ENCODE results near the gene POU2AF1.
A peak's percentile ranks its signal among the peaks of the same experiment; 100 is the strongest.
"Not testable (repeated sequence)": the region's sequence is repeated elsewhere in the genome, so short reads cannot be mapped to it uniquely, and the experiment has no call there.

POU2AF1 gene

GRCh38 chr11:111320728-111321568, 58.1 kb downstream of the POU2AF1 start:
- DNase-seq (ENCODE audit: low spot score): no peak
- FAIRE-seq: no peak

DNA sequence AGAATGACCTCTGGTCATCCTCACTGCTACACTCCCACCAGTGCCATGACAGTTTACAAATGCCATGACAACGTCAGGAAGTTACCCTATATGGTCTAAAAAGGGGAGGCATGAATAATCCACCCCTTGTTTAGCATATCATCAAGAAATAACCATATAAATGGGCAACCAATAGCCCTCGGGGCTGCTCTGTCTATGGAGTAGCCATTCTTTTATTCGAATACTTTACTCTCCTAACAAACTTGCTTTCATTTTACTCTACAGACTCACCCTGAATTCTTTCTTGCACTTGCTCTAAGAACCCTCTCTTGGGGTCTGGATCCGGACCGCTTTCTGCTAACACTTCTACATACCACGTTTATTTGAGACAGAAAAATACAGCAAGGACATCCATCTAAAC, 58.9 kb downstream of the POU2AF1 start:
- DNase-seq (ENCODE audit: low spot score); FAIRE-seq: not testable (repeated sequence)

DNA sequence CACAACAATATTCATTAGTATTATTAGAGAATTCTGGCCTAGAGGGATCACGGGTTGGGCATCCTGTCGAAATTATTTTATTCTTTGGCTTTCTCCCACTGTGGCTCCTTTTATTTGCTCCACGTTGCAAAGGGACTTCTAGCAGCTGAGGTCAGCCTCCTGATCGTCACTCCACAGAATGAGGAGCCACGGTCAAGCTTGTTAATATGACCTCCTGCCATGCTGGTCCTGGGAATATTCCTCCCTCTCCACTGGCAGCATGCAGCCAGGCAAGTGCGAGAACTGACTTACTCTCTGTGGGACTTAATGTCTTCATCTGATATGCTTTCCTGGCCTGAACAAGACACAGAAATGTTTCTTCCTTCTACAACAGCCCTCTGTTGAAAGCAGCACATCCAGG, 59.8 kb downstream of the POU2AF1 start:
- peak; percentile 71 for FAIRE-seq

GRCh38 chr11:111312076-111312475, 67.0 kb downstream of the POU2AF1 start:
- DNase-seq (ENCODE audit: low spot score): no peak
- no peak for FAIRE-seq

More for the DNA sequence above, 59.8 kb downstream of the POU2AF1 start:
- no peak for DNase-seq (ENCODE audit: low spot score)

- FAIRE-seq (no peak), DNase-seq (ENCODE audit: low spot score) (no peak)
Observed at GRCh38 chr11:111310723-111311122, 68.4 kb downstream of the POU2AF1 start.

DNA sequence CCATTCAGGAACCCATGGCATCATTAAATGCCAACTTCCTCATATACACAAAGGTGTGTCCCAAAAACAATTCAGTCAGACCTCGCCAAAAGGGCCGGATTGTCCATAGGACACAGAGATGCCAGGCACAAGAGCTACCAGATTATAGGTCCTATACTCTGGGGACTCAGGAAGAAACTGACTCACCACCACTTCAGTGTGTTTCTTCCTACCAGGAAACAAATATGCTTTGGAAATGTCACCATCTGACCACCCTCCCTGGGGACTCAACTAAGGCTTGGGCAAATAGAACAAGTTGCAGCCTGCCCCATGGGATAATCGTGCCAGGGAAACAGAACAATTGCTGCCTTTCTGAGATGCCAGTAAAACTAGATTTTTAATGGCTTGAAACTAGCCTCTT, 69.0 kb downstream of the POU2AF1 start:
- no peak for DNase-seq (ENCODE audit: low spot score)
- no peak for FAIRE-seq

GRCh38 chr11:111309215-111309915, 69.7 kb downstream of the POU2AF1 start:
- DNase-seq (ENCODE audit: low spot score): no peak
- FAIRE-seq: no peak

DNA sequence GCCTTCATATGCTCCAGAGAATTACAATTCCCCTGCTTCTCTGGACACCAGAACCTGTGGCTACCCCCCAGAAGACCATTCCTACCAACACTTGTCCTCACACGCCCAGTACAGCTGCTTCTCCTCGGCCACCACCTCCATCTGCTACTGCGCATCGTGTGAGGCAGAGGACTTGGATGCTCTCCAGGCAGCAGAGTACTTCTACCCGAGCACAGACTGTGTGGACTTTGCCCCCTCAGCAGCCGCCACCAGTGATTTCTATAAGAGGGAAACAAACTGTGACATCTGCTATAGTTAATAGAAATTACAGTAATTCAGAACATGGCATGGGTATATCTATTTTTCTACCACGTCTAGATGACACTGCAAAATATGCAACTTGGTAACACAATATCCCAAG, 70.9 kb downstream of the POU2AF1 start:
- peak; percentile 27 for FAIRE-seq
- no peak for DNase-seq (ENCODE audit: low spot score)

- DNase-seq (ENCODE audit: low spot score) (no peak), FAIRE-seq (no peak)
Observed at GRCh38 chr11:111307472-111308108, 71.5 kb downstream of the POU2AF1 start.

DNA sequence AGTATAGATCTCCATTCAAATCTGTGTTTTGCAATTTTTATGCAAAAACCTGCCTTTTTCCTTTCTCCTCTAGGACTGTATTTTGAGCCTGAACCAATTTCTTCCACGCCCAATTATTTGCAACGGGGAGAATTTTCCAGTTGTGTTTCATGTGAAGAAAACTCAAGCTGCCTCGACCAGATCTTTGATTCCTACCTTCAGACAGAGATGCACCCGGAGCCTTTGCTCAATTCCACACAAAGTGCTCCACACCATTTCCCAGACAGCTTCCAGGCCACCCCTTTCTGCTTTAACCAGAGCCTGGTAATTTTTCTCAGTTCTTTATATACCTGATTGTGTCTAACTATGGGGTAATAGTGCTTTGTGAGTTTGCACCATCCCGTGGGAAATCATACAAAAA, 72.8 kb downstream of the POU2AF1 start:
- DNase-seq (ENCODE audit: low spot score) (no peak), FAIRE-seq (no peak)

DNA sequence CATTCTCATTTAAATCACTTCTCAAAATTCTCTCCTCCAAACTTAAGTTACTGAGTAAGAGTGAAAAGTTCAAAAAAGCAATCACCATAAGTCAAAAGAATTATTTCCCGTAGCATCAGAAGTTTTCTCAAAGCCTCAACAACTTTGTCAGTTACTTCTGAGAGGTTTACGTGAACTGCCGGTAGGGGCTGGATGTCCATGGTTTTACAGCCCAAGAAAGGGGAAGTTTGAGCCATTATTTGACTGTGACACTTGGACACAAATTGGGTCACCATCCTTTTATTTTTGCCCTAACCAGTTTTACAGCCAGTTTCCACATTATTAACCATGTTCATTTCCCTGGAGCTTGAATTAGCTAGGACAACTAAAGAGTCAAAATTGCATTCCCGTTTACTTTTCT, 73.2 kb downstream of the POU2AF1 start:
- FAIRE-seq (no peak), DNase-seq (ENCODE audit: low spot score) (no peak)

DNA sequence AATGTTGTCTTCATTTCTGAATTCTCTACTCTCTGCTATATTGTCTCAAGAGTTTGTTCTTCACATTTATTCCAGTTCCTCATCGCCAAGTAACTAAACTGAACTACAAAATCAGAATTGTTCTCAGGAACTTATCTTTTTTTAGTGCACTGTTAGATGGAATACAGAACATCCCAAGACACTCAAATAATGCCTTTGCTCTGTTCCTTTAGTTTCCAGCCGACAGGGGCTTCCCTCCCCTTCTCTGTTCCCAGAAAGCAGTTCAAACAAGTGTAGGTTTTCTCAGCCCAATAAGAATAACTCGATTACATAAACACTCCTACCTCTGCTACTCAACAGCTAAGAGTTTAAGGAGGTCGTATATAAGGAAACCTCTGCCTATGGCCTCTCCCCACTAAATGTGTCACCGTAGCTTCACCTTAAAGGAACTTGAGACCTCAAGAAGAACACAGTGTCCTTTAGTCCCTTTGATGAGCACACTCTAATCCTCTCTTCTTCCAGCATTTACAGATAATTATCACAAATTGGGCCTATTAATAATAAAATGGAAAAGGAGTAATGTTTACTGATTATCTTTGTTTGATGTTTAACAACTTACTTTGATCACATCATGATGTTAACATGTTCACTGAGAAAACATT, 73.8 kb downstream of the POU2AF1 start:
- peak; percentile 13 for FAIRE-seq
- no peak for DNase-seq (ENCODE audit: low spot score)

GRCh38 chr11:111303461-111303860, 75.6 kb downstream of the POU2AF1 start:
- DNase-seq (ENCODE audit: low spot score) (no peak), FAIRE-seq (no peak)

- DNase-seq (ENCODE audit: low spot score) (no peak), FAIRE-seq (no peak)
Observed at GRCh38 chr11:111302298-111302697, 76.8 kb downstream of the POU2AF1 start.
